Neural progenitor cell (in vitro differentiated cells): ENCODE data around the gene ARL2. TPM values are rescaled to one million over a fixed set of nuclear protein-coding genes. Genes with fewer than 3 reads are reported as not detected.

Source experiments
- DNase-seq: peaks from one replicate; pipeline ENCODE4 v3.0.0-alpha.2; 2016; ENCODE audit warnings: low spot score
- H2AFZ ChIP-seq: fragments of 200-600 bp; sonication (generic); replicated peaks from 2 replicates; pipeline ENCODE4 v1.6.1; 2016; ENCODE audit warnings: antibody characterized with exemption
- H3F3A ChIP-seq: fragments of 200-600 bp; sonication (generic); 2 replicates; pipeline ENCODE4 v1.6.1; 2016; ENCODE audit warnings: antibody characterized with exemption, low read depth
- H3K27ac ChIP-seq: fragments of 200-600 bp; sonication (generic); 2 replicates; pipeline ENCODE4 v1.5.1; 2016; ENCODE audit warnings: mild to moderate bottlenecking
- H3K27me3 ChIP-seq: fragments of 200-600 bp; sonication (generic); 2 replicates; pipeline ENCODE4 v1.6.1; 2016; ENCODE audit warnings: mild to moderate bottlenecking, moderate library complexity
- H3K36me3 ChIP-seq: fragments of 200-600 bp; sonication (generic); 2 replicates; pipeline ENCODE4 v1.5.1; 2016
- H3K4me1 ChIP-seq: fragments of 200-600 bp; sonication (generic); 2 replicates; pipeline ENCODE4 v1.6.1; 2016; ENCODE audit warnings: mixed run types
- H3K4me2 ChIP-seq: fragments of 200-600 bp; sonication (generic); 2 replicates; pipeline ENCODE4 v1.6.1; 2016
- H3K4me3 ChIP-seq: fragments of 200-600 bp; sonication (generic); 2 replicates; pipeline ENCODE4 v1.5.1; 2016
- H3K79me2 ChIP-seq: fragments of 200-600 bp; sonication (generic); 2 replicates; pipeline ENCODE4 v1.6.1; 2016; ENCODE audit warnings: low read depth
- H3K9ac ChIP-seq: fragments of 200-600 bp; sonication (generic); 2 replicates; pipeline ENCODE4 v1.6.1; 2016
- H3K9me3 ChIP-seq: fragments of 200-600 bp; sonication (generic); 2 replicates; pipeline ENCODE4 v1.5.1; 2016; ENCODE audit warnings: low read depth
- H4K20me1 ChIP-seq: fragments of 200-600 bp; sonication (generic); 2 replicates; pipeline ENCODE4 v1.6.1; 2016; ENCODE audit warnings: low read depth
- H3K27ac Mint-ChIP-seq: 3 replicates; pipeline ENCODE4 v1.8.0; 2021; ENCODE audit warnings: mixed read lengths
- H3K27me3 Mint-ChIP-seq: 2 replicates; pipeline ENCODE4 v1.8.0; 2022; ENCODE audit warnings: low read depth, mild to moderate bottlenecking, inconsistent platforms, moderate library complexity, mixed read lengths; ENCODE audit not compliant: insufficient read depth
- H3K36me3 Mint-ChIP-seq: 3 replicates; pipeline ENCODE4 v1.8.0; 2021; ENCODE audit warnings: mixed read lengths
- H3K4me1 Mint-ChIP-seq: 3 replicates; pipeline ENCODE4 v1.8.0; 2021; ENCODE audit warnings: mixed read lengths
- H3K4me3 Mint-ChIP-seq: 3 replicates; pipeline ENCODE4 v1.8.0; 2021; ENCODE audit warnings: mild to moderate bottlenecking, moderate library complexity, mixed read lengths
- H3K9me3 Mint-ChIP-seq: 3 replicates; pipeline ENCODE4 v1.8.0; 2020; ENCODE audit warnings: mixed read lengths
- CTCF ChIP-seq: fragments of 200-600 bp; sonication (generic); IDR thresholded peaks from 2 replicates; pipeline ENCODE4 v1.5.1; 2017; ENCODE audit warnings: antibody characterized with exemption, mild to moderate bottlenecking
- EZH2 ChIP-seq: fragments of 200-600 bp; sonication (generic); IDR thresholded peaks from 2 replicates; pipeline ENCODE4 v1.6.1; 2017; ENCODE audit warnings: antibody characterized with exemption, mild to moderate bottlenecking, moderate library complexity
- EZH2phosphoT487 ChIP-seq: fragments of 200-600 bp; sonication (generic); IDR thresholded peaks from 2 replicates; pipeline ENCODE4 v1.6.1; 2017; ENCODE audit warnings: antibody characterized with exemption
- total RNA-seq: library from RNA; depleted of rRNA; stranded (reverse); fragments of >200 nt; gene quantifications from 2 replicates; pipeline ENCODE4 v1.2.3, GENCODE V29; 2015; ENCODE audit warnings: low replicate concordance

Gene ARL2
- total RNA-seq, 1 donor from 2014 or later, result 171 TPM

- no peaks in the 10 kb centered on the region for H3K4me1 Mint-ChIP-seq
These were observed 20.5 kb downstream of the ARL2 start for GRCh38 chr11:65034423-65034822.

GRCh38 chr11:65035579-65035978 lies 21.6 kb downstream of the ARL2 start:
- Mint-ChIP-seq H3K27me3 (peaks cover under 1% of the 10 kb centered on the region), H3K36me3 (no peaks in the 10 kb centered on the region), H3K4me1 (peaks cover 2% of the 10 kb centered on the region), H3K4me3 (no peak overlapping the region), H3K9me3 (no peaks in the 10 kb centered on the region), H3K27ac (no peak overlapping the region)
- TF ChIP-seq CTCF (no peak), EZH2phosphoT487 (no peak), EZH2 (no peak)
- no peak for DNase-seq
- no peaks in the 10 kb centered on the region for H3K9me3 ChIP-seq
- H3K27ac ChIP-seq, result no peak overlapping the region
- H3K36me3 ChIP-seq, result no peaks in the 10 kb centered on the region
- H3K4me1 ChIP-seq, result no peaks in the 10 kb centered on the region
- no peaks in the 10 kb centered on the region for H3K79me2 ChIP-seq
- H2AFZ ChIP-seq, result no peak overlapping the region
- no peaks in the 10 kb centered on the region for H3K27me3 ChIP-seq
- peaks cover 7% of the 10 kb centered on the region for H3F3A ChIP-seq
- no peaks in the 10 kb centered on the region for H4K20me1 ChIP-seq
- no peak overlapping the region for H3K9ac ChIP-seq
- H3K4me3 ChIP-seq, result no peak overlapping the region
- no peak overlapping the region for H3K4me2 ChIP-seq

More at GRCh38 chr11:65034423-65034822, 20.5 kb downstream of the ARL2 start:
- H3K4me3 Mint-ChIP-seq, result no peak overlapping the region
- no peak overlapping the region for H3K27ac Mint-ChIP-seq
- no peaks in the 10 kb centered on the region for H3K36me3 Mint-ChIP-seq
- Histone ChIP-seq H3K79me2 (no peaks in the 10 kb centered on the region), H3K9me3 (no peaks in the 10 kb centered on the region), H3F3A (no peaks in the 10 kb centered on the region), H2AFZ (no peak overlapping the region), H4K20me1 (no peaks in the 10 kb centered on the region), H3K9ac (no peak overlapping the region), H3K4me1 (no peaks in the 10 kb centered on the region), H3K4me2 (no peak overlapping the region), H3K36me3 (no peaks in the 10 kb centered on the region), H3K4me3 (no peak overlapping the region), H3K27me3 (no peaks in the 10 kb centered on the region), H3K27ac (no peak overlapping the region)
- TF ChIP-seq CTCF (no peak), EZH2phosphoT487 (no peak), EZH2 (no peak)
- H3K27me3 Mint-ChIP-seq, result no peaks in the 10 kb centered on the region
- no peak for DNase-seq
- no peaks in the 10 kb centered on the region for H3K9me3 Mint-ChIP-seq

- peaks cover 4% of the 10 kb centered on the region for H3K27me3 Mint-ChIP-seq
- no peak overlapping the region for H3K9ac ChIP-seq
- H3K79me2 ChIP-seq, result peaks cover 4% of the 10 kb centered on the region
These were observed 23.0 kb downstream of the ARL2 start for GRCh38 chr11:65036931-65037330.

More at GRCh38 chr11:65036931-65037330, 23.0 kb downstream of the ARL2 start:
- TF ChIP-seq EZH2phosphoT487 (no peak), EZH2 (no peak), CTCF (no peak)
- Mint-ChIP-seq H3K9me3 (no peaks in the 10 kb centered on the region), H3K4me1 (peaks cover 2% of the 10 kb centered on the region), H3K4me3 (no peak overlapping the region), H3K36me3 (no peaks in the 10 kb centered on the region), H3K27ac (no peak overlapping the region)
- DNase-seq, result no peak
- Histone ChIP-seq H3K27me3 (no peaks in the 10 kb centered on the region), H3K27ac (no peak overlapping the region), H3K4me2 (no peak overlapping the region), H3K4me3 (no peak overlapping the region), H3K9me3 (no peaks in the 10 kb centered on the region), H3K4me1 (no peaks in the 10 kb centered on the region), H3K36me3 (no peaks in the 10 kb centered on the region), H2AFZ (no peak overlapping the region), H3F3A (peaks cover 8% of the 10 kb centered on the region), H4K20me1 (peaks cover 3% of the 10 kb centered on the region)
